Heart left ventricle (tissue), 16 donors: ENCODE data around the gene UBXN1. TPM values are rescaled to one million over a fixed set of nuclear protein-coding genes. Genes with fewer than 3 reads are reported as not detected.

Experiments used
- ATAC-seq, 4 donors: fragments of 200-7000 bp; cut with Tn5 transposase; one replicate each; pipeline ENCODE4 v1.9.1; 2020 to 2022; ENCODE audit warnings: moderate library complexity in 4 of 4, mild to moderate bottlenecking in 3 of 4, moderate number of reproducible peaks in 1 of 4
- DNase-seq, 5 donors: peaks; one replicate each; pipeline ENCODE4 v3.0.0-alpha.2; 2020
- H3K27ac ChIP-seq, 12 donors: fragments of 200-600 bp; sonication (generic) in 4 of 12; one replicate each; pipeline versions ENCODE4 v1.5.0 to v1.8.0; 2016 to 2022; ENCODE audit warnings: mild to moderate bottlenecking in 2 of 12
- H3K27me3 ChIP-seq, 9 donors: fragments of 200-600 bp; sonication (generic) in 2 of 9; one replicate each; pipeline versions ENCODE4 v1.5.1 to v1.8.0; 2016 to 2022; ENCODE audit warnings: mild to moderate bottlenecking in 3 of 9
- H3K36me3 ChIP-seq, 9 donors: fragments of 200-600 bp; sonication (generic) in 2 of 9; one replicate each; pipeline versions ENCODE4 v1.5.0 to v1.8.0; 2018 to 2022; ENCODE audit warnings: mild to moderate bottlenecking in 2 of 9
- H3K4me1 ChIP-seq, 12 donors: fragments of 200-600 bp; sonication (generic) in 4 of 12; one replicate each; pipeline versions ENCODE4 v1.5.0 to v1.8.0; 2016 to 2022; ENCODE audit warnings: mild to moderate bottlenecking in 3 of 12
- H3K4me3 ChIP-seq, 12 donors: fragments of 200-600 bp; sonication (generic) in 4 of 12; one replicate each; pipeline versions ENCODE4 v1.5.0 to v1.8.0; 2017 to 2022; ENCODE audit warnings: mild to moderate bottlenecking in 9 of 12, moderate library complexity in 4 of 12
- H3K9me3 ChIP-seq, 12 donors: fragments of 200-600 bp; sonication (generic) in 4 of 12; one replicate each; pipeline versions ENCODE4 v1.5.0 to v1.8.0; 2016 to 2022; ENCODE audit warnings: mild to moderate bottlenecking in 1 of 12
- CTCF ChIP-seq, 12 donors: fragments of 200-600 bp; sonication (generic) in 4 of 12; IDR thresholded peaks; one replicate each; pipeline versions ENCODE4 v1.5.0 to v1.8.0; 2018 to 2022; ENCODE audit warnings: antibody characterized with exemption in 12 of 12, mild to moderate bottlenecking in 5 of 12
- POLR2A ChIP-seq, 2 donors: fragments of 450-650 bp; IDR thresholded peaks; one replicate each; pipeline ENCODE4 v1.6.1; 2017; ENCODE audit warnings: antibody characterized with exemption in 2 of 2, mild to moderate bottlenecking in 2 of 2, moderate library complexity in 2 of 2
- WGBS, 4 donors: extraction: QIAGEN DNeasy Blood & Tissue Kit in 2 of 4; methylation state at CpG; one replicate each; pipeline versions ENCODE4 v1.1.5 to v1.1.7; 2013 to 2018; 5-methylcytosine and 5-hydroxymethylcytosine counted together
- intact Hi-C, 10 donors: fragments of 100-400 bp; cut with DNase I; formaldehyde crosslinking; loops; one replicate each; pipeline versions ENCODE4 v1.11.1 to v1.14.2; 2022
- polyA plus RNA-seq, 2 donors: library from polyadenylated mRNA; stranded (reverse); fragments of 200-250 nt; gene quantifications; one replicate each; pipeline ENCODE4 v1.2.3, GENCODE V29; 2013
- total RNA-seq, 9 donors: library from RNA; depleted of rRNA in 2 of 9; stranded (reverse); fragments of >200 nt in 2 of 9; fragmentation: NEBNext Ultra II Directional in 3 of 9; extraction: Animal tissue kit (Norgen Biotek cat#: 25700) in 3 of 9; gene quantifications; one replicate each; pipeline versions ENCODE4 v1.1.0 to v1.2.4, GENCODE V29; 2016 to 2023
- donor health status: ischemic (EF 13 %, LVEDD 7.1; RV severe dilation, severe dysfunction).
- donor health status: healthy with polysubstance abuse.
- donor health status: DM: no; HTN: yes; CAD: no.
- donor health status: DM: no; HTN: no; CAD: no.
- donor health status: ischemic (EF 25% LVEDD 6.9; RV normal size, moderate dysfunction).
- donor health status: ischemic (EF 25% LVEDD 5.7; RV mildly dilated, moderate dysfunction).
- donor health status: healthy.
- donor health status: DM: yes; HTN: yes; CAD: no.
- donor health status: ischemic (EF 35%, LVEDD 5.7; RV mildly dilated, moderate dysfunction).
- donor health status: nonischemic (EF 11% LVEDD 7.7; RV severe dilation, severe dysfunction).
- donor health status: DM: yes; HTN: yes; CAD: no.
- donor health status: PGD.
- donor health status: ischemic (EF 29% LVEDD 5.4; RV normal size, mild dysfunction).
- donor health status: nonischemic (EF 23%, LVEDD 6.1; RV moderate dilation, normal function).

UBXN1 gene
- total and polyA plus RNA-seq, 11 donors = 69.2 to 188 (median 83.2) TPM

GRCh38 chr11:62727165-62727871 is 48.4 kb upstream of the UBXN1 start, which contains the start of gene HNRNPUL2:
Gene HNRNPUL2 (minus strand): TSS chr11:62727457. CDS start chr11:62727156, 301 bp downstream.
- ATAC-seq (peak; percentile 92 to 96 (median 94)), DNase-seq (peak; percentile 98 to 99 (median 99))
- WGBS, 4 donors = 0 to 1% (median 0%) methylated on average over 38 to 72 of the region's 72 CpGs
- no peaks in the 10 kb centered on the region for H3K27me3 ChIP-seq
- intact Hi-C loops = loop anchor here in 5 of 10 donors (1.0 to 10.0 kb wide), 7 partner anchors 17 to 127 kb away; partner anchors contain the start of gene TAF6L (in 1 of the 5)
- H3K36me3 ChIP-seq = peaks cover 2 to 38% (median 28%) of the 10 kb centered on the region in 9 donors
- H3K4me1 ChIP-seq = peaks cover 3 to 58% (median 45%) of the 10 kb centered on the region in 12 donors
- TF ChIP-seq CTCF (IDR thresholded peaks at IDR 0.05) = peak in 3 of 12 donors; percentile 4 to 22 (median 16)
- TF ChIP-seq POLR2A (IDR thresholded peaks at IDR 0.05) = peak; percentile 81 to 94
- peak within 1 kb of the TSS; percentile 91 to 99 (median 96) for H3K27ac ChIP-seq
- no peaks in the 10 kb centered on the region for H3K9me3 ChIP-seq
- peak within 1 kb of the TSS; percentile 64 to 98 (median 85) for H3K4me3 ChIP-seq

- WGBS, 4 donors = 1 to 2% (median 1%) methylated on average over 11 to 37 of the region's 37 CpGs
- ATAC-seq (peak in 2 of 4 donors; percentile 5 to 23), DNase-seq (no peak)
- Histone ChIP-seq H3K4me3 (peak overlapping the region; percentile 64 to 98 (median 85)), H3K27me3 (no peaks in the 10 kb centered on the region), H3K27ac (peak overlapping the region; percentile 77 to 99 (median 96)), H3K4me1 (peaks cover 3 to 58% (median 45%) of the 10 kb centered on the region in 12 donors), H3K36me3 (peaks cover 3 to 39% (median 33%) of the 10 kb centered on the region in 9 donors), H3K9me3 (no peaks in the 10 kb centered on the region)
- intact Hi-C loops = loop anchor here in 6 of 10 donors (1.0 to 10.0 kb wide), 7 partner anchors 16 to 128 kb away; partner anchors contain the start of gene TAF6L (in 1 of the 6)
- TF ChIP-seq POLR2A (IDR thresholded peaks at IDR 0.05) = no peak
- TF ChIP-seq CTCF (IDR thresholded peaks at IDR 0.05) = no peak
These were observed 48.0 kb upstream of the UBXN1 start for GRCh38 chr11:62726915-62727164.

GRCh38 chr11:62726156-62726914 is 47.5 kb upstream of the UBXN1 start:
- Histone ChIP-seq H3K36me3 (peaks cover 3 to 41% (median 35%) of the 10 kb centered on the region in 9 donors), H3K4me1 (peaks cover 3 to 57% (median 45%) of the 10 kb centered on the region in 12 donors), H3K4me3 (peak overlapping the region; percentile 64 to 98 (median 85)), H3K27me3 (no peaks in the 10 kb centered on the region), H3K27ac (peak overlapping the region; percentile 77 to 99 (median 96)), H3K9me3 (no peaks in the 10 kb centered on the region)
- WGBS, 4 donors = 1% methylated on average over 37 to 51 of the region's 51 CpGs
- peak in 2 of 5 donors; percentile 37 to 45 for DNase-seq
- intact Hi-C loops = loop anchor here in 6 of 10 donors (1.0 to 10.0 kb wide), 7 partner anchors 16 to 128 kb away; partner anchors contain the start of gene TAF6L (in 1 of the 6)
- ATAC-seq = peak in 1 of 4 donors; percentile 0
- TF ChIP-seq POLR2A (IDR thresholded peaks at IDR 0.05) = no peak
- no peak for TF ChIP-seq CTCF (IDR thresholded peaks at IDR 0.05)
